Right kidney (tissue), 1 donor: ENCODE measurements around the gene ANKRD40CL.
"Not testable (repeated sequence)": the region's sequence is repeated elsewhere in the genome, so short reads cannot be mapped to it uniquely, and the experiment has no call there.

Experiments used
- DNase-seq: peaks from one replicate; pipeline ENCODE4 v3.0.0-alpha.2; 2016

The ANKRD40CL gene

GRCh38 chr17:50758989-50759544 is 8.3 kb downstream of the ANKRD40CL start:
- DNase-seq: no peak

GRCh38 chr17:50758524-50758923 is 8.8 kb downstream of the ANKRD40CL start:
- DNase-seq: no peak

GRCh38 chr17:50754521-50754920 is 12.8 kb downstream of the ANKRD40CL start:
- DNase-seq: no peak

GRCh38 chr17:50749245-50749644 is 18.1 kb downstream of the ANKRD40CL start:
- no peak for DNase-seq

GRCh38 chr17:50745631-50746030 is 21.7 kb downstream of the ANKRD40CL start:
- DNase-seq: no peak

GRCh38 chr17:50739098-50739497 is 28.2 kb downstream of the ANKRD40CL start:
- DNase-seq: no peak

- DNase-seq: no peak
Observed at GRCh38 chr17:50737118-50737698, 30.1 kb downstream of the ANKRD40CL start.

- DNase-seq: no peak
Observed at GRCh38 chr17:50735287-50735686, 32.0 kb downstream of the ANKRD40CL start.

GRCh38 chr17:50731575-50732460 is 35.5 kb downstream of the ANKRD40CL start:
- DNase-seq: no peak

- no peak for DNase-seq
Observed at GRCh38 chr17:50728881-50729765, 38.2 kb downstream of the ANKRD40CL start.

- DNase-seq: no peak
Observed at GRCh38 chr17:50728112-50728429, 39.2 kb downstream of the ANKRD40CL start.

GRCh38 chr17:50725769-50726655 is 41.3 kb downstream of the ANKRD40CL start:
- no peak for DNase-seq

GRCh38 chr17:50724622-50725021 is 42.7 kb downstream of the ANKRD40CL start:
- DNase-seq: not testable (repeated sequence)

- no peak for DNase-seq
Observed at GRCh38 chr17:50722746-50723145, 44.6 kb downstream of the ANKRD40CL start.

- no peak for DNase-seq
Observed at GRCh38 chr17:50721194-50722010, 45.9 kb downstream of the ANKRD40CL start.

GRCh38 chr17:50719924-50720794 is 47.2 kb downstream of the ANKRD40CL start:
- DNase-seq: no peak

GRCh38 chr17:50719144-50719923 is 48.0 kb downstream of the ANKRD40CL start, which contains the start of gene LUC7L3:
LUC7L3 (plus strand) TSS chr17:50719603; CDS start chr17:50719733, 130 bp downstream.
- peak; percentile 99 for DNase-seq

- no peak for DNase-seq
Observed at GRCh38 chr17:50715471-50715870, 51.8 kb downstream of the ANKRD40CL start.

GRCh38 chr17:50712641-50713040 is 54.7 kb downstream of the ANKRD40CL start:
- no peak for DNase-seq
